DMS153 treated with DMSO at 0.1 percent for 48 hours (cell line): Measurements from ENCODE around the gene DYNC1LI1.

Source experiments
- DNase-seq: peaks from one replicate; lab custom pipeline; 2025; ENCODE audit not compliant: unreplicated experiment; lab: John Stamatoyannopoulos, UW

The DYNC1LI1 gene

DNA sequence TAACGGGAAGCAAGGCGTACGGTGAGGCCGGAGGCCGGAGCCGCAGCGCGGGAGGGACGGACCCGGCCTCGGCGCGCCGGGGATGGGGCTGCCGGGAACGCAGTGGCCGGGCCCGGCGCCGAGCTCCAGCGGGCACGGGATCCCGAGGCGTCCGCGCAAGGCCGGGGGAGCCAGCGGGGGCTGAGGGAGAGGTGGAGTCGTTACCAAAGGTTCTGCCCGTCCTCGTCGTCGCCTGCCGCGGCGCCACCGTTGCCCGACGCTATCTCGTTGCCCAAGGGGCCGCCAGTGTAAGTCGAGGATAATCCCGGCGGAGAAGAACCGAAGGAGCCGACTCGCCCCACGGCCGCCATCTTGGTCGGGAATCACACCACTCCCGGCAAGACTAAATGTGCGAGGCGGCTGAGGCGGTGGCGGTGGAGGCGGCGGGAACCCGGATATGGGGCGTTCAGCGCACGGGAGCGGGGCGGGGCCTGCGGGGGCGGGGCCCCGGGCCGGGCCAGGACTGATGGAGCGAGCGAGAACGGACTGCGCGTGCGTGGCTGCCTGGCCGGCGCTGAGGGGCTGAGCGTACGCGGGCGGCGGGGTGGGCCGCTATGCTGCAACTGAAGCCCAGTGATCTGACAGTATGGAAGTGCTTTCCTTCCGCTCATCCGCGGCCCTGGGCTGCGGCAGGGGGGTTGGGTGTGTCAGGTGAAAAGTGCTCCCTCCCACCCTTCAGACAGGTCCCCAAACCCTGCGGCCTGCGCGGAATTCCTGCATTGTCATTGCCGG is at the start of gene DYNC1LI1:
Gene DYNC1LI1, minus strand, starts transcription at position 438 of the 771 bp plus-strand sequence. Its CDS starts 88 bp downstream, at position 350.
- DNase-seq: peak; percentile 52

DNA sequence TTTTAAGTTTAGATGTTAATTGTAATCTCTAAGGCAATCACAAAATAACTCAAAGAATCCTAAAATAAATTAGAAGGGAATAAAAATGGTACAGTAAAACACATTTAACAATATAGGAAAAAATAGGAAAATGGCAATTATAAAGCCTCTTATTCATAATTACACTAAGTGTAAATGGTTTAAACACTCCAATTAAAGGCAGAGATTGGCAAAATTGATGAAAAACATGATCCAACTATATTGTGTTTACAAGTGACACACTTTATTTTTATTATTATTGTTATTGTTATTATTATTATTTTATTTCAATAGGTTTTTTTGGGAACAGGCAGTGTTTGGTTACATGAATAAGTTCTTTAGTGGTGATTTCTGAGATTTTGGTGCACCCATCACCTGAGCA is 48.7 kb upstream of the DYNC1LI1 start:
- DNase-seq: no peak

DNA sequence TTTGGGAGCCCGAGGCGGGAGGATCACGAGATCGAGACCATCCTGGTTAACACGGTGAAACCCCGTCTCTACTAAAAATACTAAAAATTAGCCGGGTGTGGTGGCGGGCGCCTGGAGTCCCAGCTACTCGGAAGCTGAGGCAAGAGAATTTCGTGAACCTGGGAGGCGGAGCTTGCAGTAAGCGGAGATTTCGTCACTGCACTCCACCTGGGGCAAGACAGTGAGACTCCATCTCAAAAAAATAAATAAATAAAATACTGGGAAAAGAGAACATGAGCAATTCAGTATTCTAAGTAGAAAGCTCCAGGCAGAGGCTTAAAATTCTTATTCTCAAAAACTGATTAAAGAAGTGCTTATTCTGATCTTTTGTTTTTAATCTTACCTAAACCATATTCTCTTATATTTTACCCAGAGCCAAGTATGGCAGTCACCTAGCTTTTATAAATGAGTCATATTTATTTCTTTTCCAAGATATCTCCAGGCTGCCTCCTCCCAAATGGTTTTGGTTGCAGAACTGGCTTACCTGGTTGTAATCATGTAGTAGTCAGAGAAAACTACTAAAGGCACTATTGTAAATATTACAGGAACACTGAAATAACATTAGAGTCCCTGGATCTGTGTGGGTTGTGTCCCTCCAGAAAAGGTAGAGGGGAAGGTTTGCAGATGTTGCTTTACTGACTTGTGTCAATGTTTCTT is 45.8 kb upstream of the DYNC1LI1 start:
- no peak for DNase-seq

DNA sequence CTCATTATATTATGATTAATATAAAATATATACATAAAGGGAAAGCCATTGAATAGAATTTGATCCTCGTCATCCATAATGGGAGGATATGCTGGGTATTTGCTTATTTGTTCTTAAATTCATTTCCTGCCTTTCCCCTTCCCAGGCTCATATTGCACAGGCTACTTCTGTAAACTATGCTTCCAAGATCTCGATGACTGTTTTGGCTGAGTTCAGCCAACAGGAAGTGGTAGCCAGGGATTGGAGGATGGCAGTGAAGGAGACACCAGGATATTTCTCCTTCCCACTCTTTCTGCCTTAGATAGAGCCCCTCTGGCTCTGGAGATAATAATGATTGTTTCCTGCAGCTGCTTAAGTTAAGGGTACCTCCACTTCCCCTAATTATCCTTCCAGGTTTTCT is 44.3 kb upstream of the DYNC1LI1 start:
- DNase-seq: no peak

DNA sequence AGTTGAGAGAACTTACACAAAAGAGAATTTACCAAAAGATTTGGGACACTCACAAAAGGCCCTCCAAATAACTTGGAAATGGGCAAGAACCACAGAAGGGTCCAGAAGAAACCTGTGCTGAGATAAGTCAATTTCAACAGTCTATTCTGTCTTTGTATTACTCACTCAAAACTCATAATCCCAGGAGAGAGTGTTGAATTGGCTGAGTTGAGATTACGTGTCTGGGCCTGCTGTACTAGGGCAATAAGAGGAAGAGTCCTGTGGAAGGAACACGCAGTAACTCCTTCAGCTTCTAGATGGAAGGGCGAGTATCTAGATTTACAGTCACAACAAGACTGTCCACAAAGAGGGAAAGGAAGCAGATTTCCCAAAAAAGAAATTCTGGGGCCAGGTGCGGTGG is 42.5 kb upstream of the DYNC1LI1 start:
- no peak for DNase-seq

DNA sequence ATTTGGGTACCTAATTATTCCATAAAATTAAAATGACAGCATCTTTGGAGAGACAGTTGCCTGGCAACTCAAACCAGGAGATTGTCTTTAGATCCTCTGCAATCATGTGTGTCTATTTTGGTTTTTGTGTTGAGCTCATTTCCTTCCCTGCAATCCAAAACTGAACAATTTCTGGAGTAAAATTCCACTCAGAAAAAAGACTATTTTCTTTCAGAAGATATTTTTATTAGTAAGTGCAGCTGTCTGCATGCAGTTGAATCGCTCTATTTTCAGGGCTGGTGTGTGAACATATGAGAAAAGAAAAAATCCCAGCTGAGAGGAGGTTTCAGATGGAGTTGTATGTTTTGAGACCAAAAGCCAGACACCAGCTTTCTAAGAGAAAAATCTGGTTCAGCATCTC is 41.9 kb upstream of the DYNC1LI1 start:
- DNase-seq: no peak

DNA sequence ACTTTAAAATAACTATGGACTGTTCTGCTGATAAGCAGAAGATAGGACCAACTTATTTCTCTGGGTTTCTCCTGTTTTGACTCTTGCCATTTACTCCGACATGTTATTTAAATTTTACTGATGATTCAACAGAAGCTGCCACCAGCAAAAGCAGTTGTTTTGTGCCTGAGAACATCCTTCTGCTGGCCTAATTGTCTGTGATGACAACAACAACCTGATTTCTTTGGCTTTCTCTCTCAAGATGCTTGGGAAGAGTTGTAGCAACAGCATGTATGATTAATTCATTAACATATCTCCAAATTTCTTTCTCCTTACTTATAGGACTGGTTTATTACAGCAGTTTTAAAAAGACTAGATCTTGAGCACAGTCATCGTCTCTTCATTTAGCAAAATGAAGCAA is 36.9 kb upstream of the DYNC1LI1 start:
- no peak for DNase-seq

DNA sequence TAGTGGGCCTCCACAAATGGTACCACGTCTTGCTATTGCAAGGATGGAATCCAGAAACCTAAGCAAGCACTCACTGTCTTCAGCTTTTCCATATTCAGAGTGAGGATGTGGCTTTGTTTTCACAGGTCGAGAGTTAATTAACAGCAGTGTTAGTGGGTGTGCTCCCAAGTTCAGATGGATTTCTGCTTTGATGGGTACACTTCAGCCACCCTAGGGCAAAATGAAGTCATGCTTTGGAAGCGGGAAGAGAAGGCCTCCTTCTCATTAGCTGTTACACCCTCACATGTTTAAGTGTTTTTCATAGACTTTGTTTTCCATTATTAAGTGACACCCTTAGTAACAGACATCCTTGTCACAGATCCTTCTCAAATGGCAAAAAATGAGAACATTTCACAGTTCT is 36.3 kb upstream of the DYNC1LI1 start:
- no peak for DNase-seq

DNA sequence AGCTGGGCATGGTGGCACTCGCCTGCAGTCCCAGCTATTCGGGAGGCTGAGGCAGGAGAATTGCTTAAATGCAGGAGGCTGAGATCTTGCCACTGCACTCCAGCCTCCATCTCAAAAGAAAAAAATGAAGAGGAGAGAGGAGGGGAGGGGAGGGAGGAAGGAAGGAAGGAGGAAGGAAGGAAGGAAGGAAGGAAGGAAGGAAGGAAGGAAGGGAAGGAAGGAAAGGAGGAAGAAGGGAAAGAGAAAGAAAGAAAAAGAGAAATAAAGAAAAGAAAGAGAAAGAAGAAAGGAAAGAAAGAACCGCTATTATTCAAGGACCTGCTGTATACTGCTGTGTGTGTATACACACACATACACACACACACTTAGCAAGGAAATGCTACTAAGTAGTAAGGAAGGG is 35.6 kb upstream of the DYNC1LI1 start:
- no peak for DNase-seq

DNA sequence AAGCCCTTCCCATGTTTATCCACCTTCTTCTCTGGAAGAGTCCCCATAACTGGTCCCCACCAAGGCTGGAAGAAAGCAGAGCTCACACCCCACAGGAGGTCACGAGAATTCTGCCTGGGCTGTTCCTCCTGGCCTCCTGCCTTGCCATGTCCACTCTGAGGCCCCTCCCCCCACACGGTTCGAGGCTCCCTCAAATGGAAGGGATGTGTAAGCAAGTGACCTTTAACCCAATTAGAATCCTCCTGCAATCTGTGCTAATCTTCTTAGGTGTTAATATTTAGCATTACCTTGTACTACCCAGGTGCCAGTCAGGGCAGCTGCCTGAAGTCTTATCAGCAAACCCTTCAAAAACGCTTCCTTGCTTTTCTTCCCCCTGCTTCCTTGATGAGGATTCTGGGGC is 32.4 kb upstream of the DYNC1LI1 start:
- no peak for DNase-seq

DNA sequence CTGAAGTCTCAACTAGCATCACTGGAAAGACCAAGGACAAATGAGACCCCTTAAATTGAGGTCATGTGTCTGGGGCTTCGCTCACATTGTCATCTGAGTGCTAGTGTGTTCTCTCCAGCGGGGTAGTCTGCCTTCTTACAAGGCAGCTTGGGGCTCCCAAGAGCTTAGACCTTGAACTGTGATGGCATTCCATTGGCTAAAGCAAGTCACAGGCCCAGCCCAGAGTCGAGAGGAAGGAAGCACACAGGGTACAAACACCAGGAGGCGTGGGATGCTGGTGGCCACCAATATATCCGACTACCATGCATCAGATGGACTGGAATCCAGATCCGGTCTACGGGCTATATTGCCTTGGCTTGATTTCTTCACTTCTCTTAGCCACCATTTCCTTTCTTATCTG is 31.5 kb upstream of the DYNC1LI1 start:
- DNase-seq: no peak

DNA sequence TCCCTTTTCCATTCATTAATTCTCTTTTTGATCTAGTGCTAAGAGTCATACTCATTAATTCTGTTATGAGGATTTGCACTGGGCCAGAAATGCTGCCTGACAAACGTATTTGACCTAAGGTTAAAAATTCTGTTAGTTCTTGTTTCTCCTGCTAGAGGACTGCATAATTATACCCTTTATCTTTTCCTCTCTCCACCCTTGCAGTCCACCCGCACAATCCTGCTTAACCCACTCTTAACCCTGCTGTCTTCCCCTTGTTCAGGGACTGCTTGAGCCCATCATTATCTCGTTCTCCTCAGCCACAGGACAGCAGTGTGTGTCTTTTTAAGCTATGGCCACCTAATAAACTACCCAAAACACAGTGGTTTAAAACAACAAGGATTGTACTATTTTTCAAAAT is 31.1 kb upstream of the DYNC1LI1 start:
- DNase-seq: no peak

DNA sequence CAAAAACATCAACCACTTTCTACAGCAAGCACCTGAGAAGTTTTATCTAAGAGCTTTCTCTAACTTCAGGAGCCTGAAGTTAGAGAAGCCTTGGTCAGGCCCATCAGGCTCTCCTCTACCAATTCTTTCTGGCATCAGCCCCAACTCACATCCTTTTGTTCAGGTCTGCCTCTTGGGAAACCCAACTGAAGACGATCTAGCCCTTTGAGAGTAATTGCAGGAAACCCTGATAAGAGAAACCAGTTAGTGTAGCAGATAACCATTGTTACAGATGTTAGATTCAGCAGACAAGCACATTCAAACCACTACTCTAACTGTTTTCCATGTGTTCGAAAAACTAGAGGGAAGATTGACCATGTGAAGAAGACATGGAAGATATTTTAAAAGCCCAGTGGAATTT is 27.0 kb upstream of the DYNC1LI1 start:
- DNase-seq: no peak

DNA sequence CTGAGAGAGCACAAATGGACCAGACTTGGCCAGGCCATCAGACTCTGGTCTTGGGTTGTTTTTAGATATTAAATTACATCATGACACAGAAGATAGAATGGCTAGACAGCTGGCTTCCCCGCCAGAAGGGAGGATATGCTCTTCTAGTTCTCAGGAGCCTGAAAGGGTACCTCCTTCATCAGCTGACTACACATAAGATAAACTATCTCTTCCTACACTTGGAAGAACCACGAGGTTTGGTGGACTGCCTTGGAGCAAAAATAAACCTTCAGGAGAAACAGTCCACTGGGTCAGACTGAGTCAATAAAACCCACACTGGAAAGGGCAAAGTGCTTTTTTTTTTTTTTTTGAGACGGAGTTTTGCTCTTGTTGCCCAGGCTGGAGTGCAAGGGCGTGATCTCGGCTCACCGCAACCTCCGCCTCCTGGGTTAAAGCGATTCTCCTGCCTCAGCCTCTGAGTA is 26.3 kb upstream of the DYNC1LI1 start:
- DNase-seq: no peak

DNA sequence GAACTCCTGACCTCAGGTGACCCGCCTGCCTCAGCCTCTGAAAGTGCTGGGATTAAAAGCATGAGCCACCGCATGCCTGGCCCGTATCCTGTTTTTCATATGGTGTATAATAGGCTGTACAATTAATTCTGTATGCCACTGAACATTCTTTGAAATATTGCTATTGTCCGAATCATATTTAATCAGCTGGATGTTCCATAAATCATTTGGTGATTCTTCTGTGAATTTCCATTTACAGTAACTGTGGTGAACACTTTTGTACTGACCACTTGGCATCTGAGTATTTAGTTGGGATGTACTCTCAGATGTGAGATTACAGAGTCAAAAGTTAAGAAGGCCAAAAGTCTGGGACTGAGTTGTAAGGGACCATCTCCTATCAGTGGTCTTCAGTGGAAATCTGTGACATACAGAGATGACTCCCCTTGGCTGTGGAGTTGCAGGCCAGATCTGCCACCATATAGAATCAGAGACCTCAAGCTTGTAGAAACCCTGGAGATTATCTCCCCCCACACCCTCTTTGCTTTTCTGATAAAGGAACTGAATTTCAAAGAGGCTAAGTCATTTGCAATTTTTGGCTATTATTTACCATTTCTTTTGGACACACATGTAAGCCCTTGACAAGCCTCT is 25.7 kb upstream of the DYNC1LI1 start:
- DNase-seq: no peak

DNA sequence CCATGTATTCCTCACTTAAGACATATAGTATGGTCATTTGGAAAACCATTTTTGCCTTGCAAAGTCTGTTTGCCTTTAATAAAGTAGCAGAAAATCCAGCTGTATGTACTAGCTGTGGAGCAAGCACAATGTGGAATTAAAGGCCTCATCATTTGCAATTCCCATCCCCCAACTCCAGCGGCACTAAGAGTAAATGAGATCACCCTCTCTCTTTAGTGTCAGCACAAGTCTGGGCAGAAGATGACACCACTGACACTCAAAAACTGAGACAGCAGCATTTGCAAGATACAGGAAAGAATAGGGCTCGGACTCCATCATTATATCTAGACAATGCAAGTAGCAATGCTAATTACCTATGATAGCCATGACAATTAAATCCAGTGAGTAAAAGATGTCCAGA is 24.7 kb upstream of the DYNC1LI1 start:
- no peak for DNase-seq

DNA sequence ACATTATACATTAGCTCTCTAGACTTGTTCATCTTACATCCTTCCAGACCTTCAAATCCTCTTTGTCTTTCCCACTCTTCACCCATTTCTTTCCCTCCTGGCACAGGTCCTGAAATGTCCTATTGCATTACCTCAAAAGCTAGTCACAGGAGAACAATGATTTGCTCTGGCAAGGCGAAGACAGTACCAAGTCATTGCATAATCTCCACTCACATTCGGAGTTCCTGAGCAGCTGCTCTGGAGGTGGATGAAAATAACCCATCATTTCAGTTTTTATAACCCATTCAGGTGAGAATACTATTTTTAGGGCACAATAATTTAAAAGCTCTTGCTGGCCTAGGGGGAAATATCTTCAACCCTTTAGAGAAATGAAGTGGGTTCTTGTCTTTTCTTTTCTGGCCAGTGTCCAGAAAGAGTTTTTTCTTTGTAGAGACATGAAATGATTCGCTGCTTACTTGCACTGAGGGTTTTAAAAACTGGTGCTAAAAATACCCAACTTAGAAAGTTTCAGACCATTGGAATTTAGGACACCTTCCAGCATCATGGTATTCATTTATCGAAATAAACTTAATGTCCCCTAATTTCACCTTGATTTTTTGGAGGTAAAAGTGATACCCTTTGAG is 23.4 kb upstream of the DYNC1LI1 start:
- DNase-seq: no peak

DNA sequence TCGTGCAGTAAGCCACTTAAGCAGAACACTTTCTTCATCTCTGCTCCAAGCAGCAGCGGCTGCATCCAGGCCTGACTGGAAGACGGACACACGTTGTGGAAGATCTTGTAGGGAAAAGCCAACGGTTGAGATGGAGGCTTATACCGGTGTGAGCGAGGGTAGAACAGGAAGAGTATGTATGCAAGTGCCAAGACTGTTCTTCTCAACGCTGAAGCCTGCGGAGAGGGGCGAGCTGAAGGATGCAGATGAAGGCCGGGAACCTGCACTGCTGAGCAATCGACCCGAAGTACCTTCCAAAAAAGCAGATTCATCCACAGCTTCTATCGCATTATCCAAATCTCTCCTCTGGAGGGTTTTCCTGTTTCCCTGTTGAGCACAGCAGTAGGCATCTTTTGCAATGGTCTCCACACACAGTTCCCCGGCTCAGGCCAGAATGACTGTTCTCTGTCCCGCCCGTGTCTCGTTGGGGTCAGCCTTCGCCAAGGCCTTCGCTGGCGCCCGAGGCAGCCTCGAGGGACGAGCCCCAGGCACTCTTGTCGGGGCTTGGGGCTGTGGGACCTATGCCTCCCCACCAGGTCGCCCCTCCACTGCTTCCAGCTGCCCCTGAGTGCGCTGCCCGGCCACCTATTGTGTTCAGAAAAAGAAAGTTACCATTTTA is 22.2 kb upstream of the DYNC1LI1 start:
- no peak for DNase-seq

DNA sequence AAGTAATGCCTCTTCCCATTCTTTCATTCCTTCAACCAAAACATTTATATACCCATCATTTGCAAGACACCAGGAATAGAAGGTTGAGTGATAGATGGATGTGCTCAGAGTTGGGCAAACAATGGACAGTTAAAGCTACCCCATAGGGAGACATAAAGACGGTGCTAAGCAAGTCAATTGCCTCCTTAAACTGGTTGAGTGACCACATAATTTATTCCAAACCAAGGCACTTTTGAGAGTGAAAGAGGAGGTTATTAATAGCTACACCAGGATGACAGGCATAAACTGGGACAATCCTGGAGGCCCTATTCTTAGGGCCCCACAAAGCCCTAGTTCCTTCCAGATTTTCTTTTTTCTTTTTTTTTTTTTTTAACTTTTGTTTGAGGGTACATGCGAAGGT is 21.4 kb upstream of the DYNC1LI1 start:
- DNase-seq: no peak

DNA sequence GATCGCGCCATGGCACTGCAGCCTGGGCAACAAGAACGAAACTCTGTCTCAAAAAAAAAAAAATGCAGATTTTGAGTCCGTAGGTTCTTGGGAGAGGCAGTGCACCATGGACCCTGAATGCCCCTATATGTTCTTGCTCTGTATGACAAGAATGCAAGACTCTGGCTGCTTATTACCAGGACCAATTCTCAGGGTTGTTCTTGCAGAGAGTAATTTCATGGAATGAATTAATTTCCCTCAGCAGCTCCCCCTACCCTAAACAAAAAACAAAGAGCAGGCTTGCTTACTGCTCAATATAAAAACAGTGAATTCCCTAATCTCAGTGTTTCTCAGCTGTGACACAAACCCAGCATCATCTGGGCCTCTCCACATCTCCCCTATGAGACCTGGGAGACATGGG is 20.5 kb upstream of the DYNC1LI1 start:
- no peak for DNase-seq

DNA sequence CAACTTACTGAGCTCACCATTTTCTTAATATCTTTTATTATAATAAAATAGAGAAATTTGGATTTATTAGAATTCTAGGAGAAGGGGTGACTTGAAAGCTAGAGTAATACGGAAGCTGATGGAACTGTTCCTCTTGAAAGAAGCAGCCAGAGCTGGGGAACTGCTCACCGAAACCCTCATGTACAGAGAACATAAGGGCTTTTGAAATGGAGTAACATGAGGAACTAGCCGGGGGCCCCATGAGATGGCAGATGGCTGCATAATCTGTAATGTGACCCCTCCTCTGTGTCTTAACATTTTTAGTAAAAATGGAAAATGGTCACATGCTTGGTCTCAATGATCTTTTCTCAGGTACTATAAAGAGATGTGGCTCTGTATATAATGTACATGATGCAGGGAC is 15.7 kb upstream of the DYNC1LI1 start:
- no peak for DNase-seq
